GM12878 (cell line): ENCODE data around the gene TIMM17B. TPM values are rescaled to one million over a fixed set of nuclear protein-coding genes. Genes with fewer than 3 reads are reported as not detected.

Experiments used
- BMI1 ChIP-seq: fragments of 450-650 bp; IDR thresholded peaks from 2 replicates; pipeline ENCODE4 v1.6.1; 2016; ENCODE audit warnings: mild to moderate bottlenecking, moderate library complexity, borderline replicate concordance
- CBX3 ChIP-seq: fragments of 200-600 bp; sonication (generic); IDR thresholded peaks from 2 replicates; pipeline ENCODE4 v1.6.1; 2016; ENCODE audit warnings: low read depth, borderline replicate concordance
- CBX5 ChIP-seq: sonication (generic); IDR thresholded peaks from 2 replicates; pipeline ENCODE4 v1.6.1; 2016; ENCODE audit warnings: low read depth, moderate library complexity, mild to moderate bottlenecking, inconsistent platforms
- ESRRA ChIP-seq: IDR thresholded peaks from 2 replicates; pipeline ENCODE4 v1.6.1; 2012; ENCODE audit warnings: mild to moderate bottlenecking, low read length, improper control_type of control experiment
- HDAC6 ChIP-seq: fragments of 200-600 bp; sonication (generic); IDR thresholded peaks from one replicate; pipeline ENCODE4 v1.8.0; 2017; ENCODE audit warnings: antibody characterized with exemption; ENCODE audit not compliant: unreplicated experiment
- IRF4 ChIP-seq: IDR thresholded peaks from 2 replicates; pipeline ENCODE4 v1.6.1; 2011; ENCODE audit warnings: low read depth, low read length
- KAT2A ChIP-seq: conservative IDR thresholded peaks from 2 replicates; pipeline ENCODE4 v1.6.1; 2011; ENCODE audit warnings: low read depth, low read length; ENCODE audit not compliant: control insufficient read depth
- PAX5 ChIP-seq: IDR thresholded peaks from 2 replicates; pipeline ENCODE4 v1.6.1; 2011; ENCODE audit warnings: low read depth, low read length, borderline replicate concordance
- PML ChIP-seq: IDR thresholded peaks from 2 replicates; pipeline ENCODE4 v1.6.1; 2012; ENCODE audit warnings: low read length, inconsistent platforms
- RBBP5 ChIP-seq: fragments of 200-600 bp; sonication (generic); conservative IDR thresholded peaks from 2 replicates; pipeline ENCODE4 v1.6.1; 2016
- TCF3 ChIP-seq: IDR thresholded peaks from 2 replicates; pipeline ENCODE4 v1.6.1; 2012; ENCODE audit warnings: low read depth, mild to moderate bottlenecking, low read length, borderline replicate concordance; ENCODE audit not compliant: insufficient read depth
- YY1 ChIP-seq: IDR thresholded peaks from 2 replicates; pipeline ENCODE4 v1.6.1; 2011; ENCODE audit warnings: low read depth, mild to moderate bottlenecking, low read length
- ZNF207 ChIP-seq: fragments of 450-650 bp; IDR thresholded peaks from 2 replicates; pipeline ENCODE4 v1.6.1; 2014; ENCODE audit warnings: antibody characterized with exemption, mild to moderate bottlenecking, borderline replicate concordance
- ZNF217 ChIP-seq: fragments of 450-650 bp; IDR thresholded peaks from 2 replicates; pipeline ENCODE4 v1.6.1; 2017; ENCODE audit warnings: antibody characterized with exemption, mild to moderate bottlenecking
- ZNF274 ChIP-seq: IDR thresholded peaks from one replicate; pipeline ENCODE4 v1.8.0; 2011; ENCODE audit not compliant: insufficient read length, insufficient read depth
- polyA plus RNA-seq, 11 experiments: library from polyadenylated mRNA; depleted of rRNA in 4 of 11; unstranded in 6 of 11; stranded (reverse) in 5 of 11; fragments of >200 nt; fragmentation: Nextera tagmentation in 4 of 11; fragmentation: Illumina TruSeq in 1 of 11; extraction: Ambion mirVana in 4 of 11; extraction: Trizol in 1 of 11; gene quantifications; 1 replicate in 1 of 11; 2 replicates in 10 of 11; pipeline versions ENCODE4 v1.2.1 to v1.2.3, GENCODE V29; 2011 to 2016; ENCODE audit warnings: inconsistent platforms in 2 of 11, missing spikeins in 2 of 11, low read depth in 1 of 11
- total RNA-seq, 4 experiments: library from RNA; depleted of rRNA in 3 of 4; stranded (reverse); fragments of >200 nt in 3 of 4; fragmentation: Illumina TruSeq in 1 of 4; extraction: Trizol in 1 of 4; gene quantifications; 2 replicates each; pipeline versions ENCODE4 v1.2.1 to v1.2.3, GENCODE V29; 2013 to 2021
- TF ChIP-seq, protein P1 (sequence below): fragments of 450-650 bp; formaldehyde crosslinking; IDR thresholded peaks from 2 replicates; pipeline ENCODE4 v1.4.0; 2022; ENCODE audit warnings: mild to moderate bottlenecking, moderate library complexity
- TF ChIP-seq, protein P2 (sequence below): IDR thresholded peaks from 2 replicates; pipeline ENCODE4 v1.6.1; 2011; ENCODE audit warnings: low read depth, low read length, improper control_type of control experiment, borderline replicate concordance
- TF ChIP-seq, protein P3 (sequence below): fragments of 450-650 bp; IDR thresholded peaks from 2 replicates; pipeline ENCODE4 v1.6.1; 2017; ENCODE audit warnings: low read depth, mild to moderate bottlenecking, moderate library complexity
- TF ChIP-seq, protein P4 (sequence below): IDR thresholded peaks from 2 replicates; pipeline ENCODE4 v1.6.1; 2012; ENCODE audit warnings: low read depth, low read length, improper control_type of control experiment
- TF ChIP-seq, protein P5 (sequence below): IDR thresholded peaks from 2 replicates; pipeline ENCODE4 v1.6.1; 2012; ENCODE audit warnings: low read depth, low read length, improper control_type of control experiment

Gene TIMM17B
- total and polyA plus RNA-seq, 10 of the 15 experiments (the other 5 are each of a cell fraction or from before 2014, with no cell fraction given) = 4.5 to 88.7 (median 47.5) TPM

DNA sequence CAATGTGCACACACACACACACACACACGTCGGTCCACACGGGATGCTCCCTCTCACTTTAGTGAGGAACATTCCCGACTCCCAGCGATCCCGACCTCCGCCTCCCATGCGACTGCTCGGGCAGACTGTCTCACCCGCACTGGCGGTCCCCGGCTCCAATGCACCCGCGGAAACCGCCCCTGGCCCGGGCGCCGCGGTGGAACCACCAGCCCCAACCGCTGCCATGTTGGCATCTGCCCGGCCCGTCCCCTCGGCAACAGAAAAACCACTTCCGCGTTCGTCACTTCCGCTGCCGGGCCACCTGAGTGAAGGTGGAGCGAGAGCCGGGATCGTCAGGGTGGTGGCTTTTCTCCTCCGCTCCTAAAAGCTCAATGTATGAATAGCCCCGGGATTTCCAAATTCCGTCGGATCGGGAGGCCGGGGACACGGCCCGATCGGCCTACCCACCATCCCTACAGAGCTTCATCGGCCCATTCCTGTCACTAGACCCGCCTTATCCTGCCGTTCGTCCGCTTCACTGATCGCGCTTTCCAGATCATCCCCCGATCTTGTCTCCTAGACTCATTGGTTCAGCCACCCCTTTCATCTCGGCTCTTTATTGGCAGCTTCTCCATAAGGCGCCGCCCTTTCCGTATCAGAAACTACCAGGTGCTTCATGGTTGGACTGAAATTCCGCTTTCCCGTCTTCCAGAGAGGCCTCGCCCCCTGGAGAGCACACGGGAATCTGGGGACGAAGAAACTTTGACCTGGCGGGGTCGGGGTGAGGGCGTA, 14.0 kb upstream of the TIMM17B start, which contains the start of gene SLC35A2 (continued):
- TF ChIP-seq PAX5 (peak; percentile 28; the same call in 1 of the 2 replicates), HDAC6 (peak; percentile 39), BMI1 (peak; percentile 85), CBX5 (no peak; the same call in 1 of the 2 replicates), ZNF274 (no peak), TCF3 (no peak), RBBP5 (no peak), KAT2A (no peak), CBX3 (no peak), ESRRA (no peak), ZNF207 (no peak), YY1 (peak; percentile 93), PML (peak; percentile 75), IRF4 (no peak), ZNF217 (no peak)
- TF ChIP-seq, protein P1, sequence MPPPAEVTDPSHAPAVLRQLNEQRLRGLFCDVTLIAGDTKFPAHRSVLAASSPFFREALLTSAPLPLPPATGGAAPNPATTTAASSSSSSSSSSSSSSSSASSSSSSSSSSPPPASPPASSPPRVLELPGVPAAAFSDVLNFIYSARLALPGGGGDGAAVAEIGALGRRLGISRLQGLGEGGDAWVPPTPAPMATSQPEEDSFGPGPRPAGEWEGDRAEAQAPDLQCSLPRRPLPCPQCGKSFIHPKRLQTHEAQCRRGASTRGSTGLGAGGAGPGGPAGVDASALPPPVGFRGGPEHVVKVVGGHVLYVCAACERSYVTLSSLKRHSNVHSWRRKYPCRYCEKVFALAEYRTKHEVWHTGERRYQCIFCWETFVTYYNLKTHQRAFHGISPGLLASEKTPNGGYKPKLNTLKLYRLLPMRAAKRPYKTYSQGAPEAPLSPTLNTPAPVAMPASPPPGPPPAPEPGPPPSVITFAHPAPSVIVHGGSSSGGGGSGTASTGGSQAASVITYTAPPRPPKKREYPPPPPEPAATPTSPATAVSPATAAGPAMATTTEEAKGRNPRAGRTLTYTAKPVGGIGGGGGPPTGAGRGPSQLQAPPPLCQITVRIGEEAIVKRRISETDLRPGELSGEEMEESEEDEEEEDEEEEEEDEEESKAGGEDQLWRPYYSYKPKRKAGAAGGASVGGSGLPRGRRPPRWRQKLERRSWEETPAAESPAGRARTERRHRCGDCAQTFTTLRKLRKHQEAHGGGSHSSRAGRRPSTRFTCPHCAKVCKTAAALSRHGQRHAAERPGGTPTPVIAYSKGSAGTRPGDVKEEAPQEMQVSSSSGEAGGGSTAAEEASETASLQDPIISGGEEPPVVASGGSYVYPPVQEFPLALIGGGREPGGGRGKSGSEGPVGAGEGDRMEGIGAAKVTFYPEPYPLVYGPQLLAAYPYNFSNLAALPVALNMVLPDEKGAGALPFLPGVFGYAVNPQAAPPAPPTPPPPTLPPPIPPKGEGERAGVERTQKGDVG (CRISPR knock-in tag) = no peak
- TF ChIP-seq, protein P2, sequence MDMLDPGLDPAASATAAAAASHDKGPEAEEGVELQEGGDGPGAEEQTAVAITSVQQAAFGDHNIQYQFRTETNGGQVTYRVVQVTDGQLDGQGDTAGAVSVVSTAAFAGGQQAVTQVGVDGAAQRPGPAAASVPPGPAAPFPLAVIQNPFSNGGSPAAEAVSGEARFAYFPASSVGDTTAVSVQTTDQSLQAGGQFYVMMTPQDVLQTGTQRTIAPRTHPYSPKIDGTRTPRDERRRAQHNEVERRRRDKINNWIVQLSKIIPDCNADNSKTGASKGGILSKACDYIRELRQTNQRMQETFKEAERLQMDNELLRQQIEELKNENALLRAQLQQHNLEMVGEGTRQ = no peak; the same call in 1 of the 2 replicates
- TF ChIP-seq, protein P3, sequence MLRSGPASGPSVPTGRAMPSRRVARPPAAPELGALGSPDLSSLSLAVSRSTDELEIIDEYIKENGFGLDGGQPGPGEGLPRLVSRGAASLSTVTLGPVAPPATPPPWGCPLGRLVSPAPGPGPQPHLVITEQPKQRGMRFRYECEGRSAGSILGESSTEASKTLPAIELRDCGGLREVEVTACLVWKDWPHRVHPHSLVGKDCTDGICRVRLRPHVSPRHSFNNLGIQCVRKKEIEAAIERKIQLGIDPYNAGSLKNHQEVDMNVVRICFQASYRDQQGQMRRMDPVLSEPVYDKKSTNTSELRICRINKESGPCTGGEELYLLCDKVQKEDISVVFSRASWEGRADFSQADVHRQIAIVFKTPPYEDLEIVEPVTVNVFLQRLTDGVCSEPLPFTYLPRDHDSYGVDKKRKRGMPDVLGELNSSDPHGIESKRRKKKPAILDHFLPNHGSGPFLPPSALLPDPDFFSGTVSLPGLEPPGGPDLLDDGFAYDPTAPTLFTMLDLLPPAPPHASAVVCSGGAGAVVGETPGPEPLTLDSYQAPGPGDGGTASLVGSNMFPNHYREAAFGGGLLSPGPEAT = peak; percentile 24; the same call in 1 of the 2 replicates
- TF ChIP-seq, protein P4, sequence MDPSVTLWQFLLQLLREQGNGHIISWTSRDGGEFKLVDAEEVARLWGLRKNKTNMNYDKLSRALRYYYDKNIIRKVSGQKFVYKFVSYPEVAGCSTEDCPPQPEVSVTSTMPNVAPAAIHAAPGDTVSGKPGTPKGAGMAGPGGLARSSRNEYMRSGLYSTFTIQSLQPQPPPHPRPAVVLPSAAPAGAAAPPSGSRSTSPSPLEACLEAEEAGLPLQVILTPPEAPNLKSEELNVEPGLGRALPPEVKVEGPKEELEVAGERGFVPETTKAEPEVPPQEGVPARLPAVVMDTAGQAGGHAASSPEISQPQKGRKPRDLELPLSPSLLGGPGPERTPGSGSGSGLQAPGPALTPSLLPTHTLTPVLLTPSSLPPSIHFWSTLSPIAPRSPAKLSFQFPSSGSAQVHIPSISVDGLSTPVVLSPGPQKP = 0 out of 2 replicates have a peak, but pooled peaks have one; percentile 29
- TF ChIP-seq, protein P5, sequence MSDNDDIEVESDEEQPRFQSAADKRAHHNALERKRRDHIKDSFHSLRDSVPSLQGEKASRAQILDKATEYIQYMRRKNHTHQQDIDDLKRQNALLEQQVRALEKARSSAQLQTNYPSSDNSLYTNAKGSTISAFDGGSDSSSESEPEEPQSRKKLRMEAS = peak; percentile 11; the same call in 1 of the 2 replicates
